ENCODE data around the gene NCKAP5.

The NCKAP5 gene

GRCh38 chr2:133605011-133605765 lies 36.9 kb upstream of the NCKAP5 start:
- no peak for TF ChIP-seq CTCF (IDR thresholded peaks at IDR 0.05; ENCODE audit: control insufficient read depth, insufficient read depth, low read depth, low read length, missing control alignments)
- no peak for DNase-seq (ENCODE audit: low read depth)
- H3K4me3 ChIP-seq (ENCODE audit: control insufficient read depth, low read depth, low read length) = no peak overlapping the region

DNA sequence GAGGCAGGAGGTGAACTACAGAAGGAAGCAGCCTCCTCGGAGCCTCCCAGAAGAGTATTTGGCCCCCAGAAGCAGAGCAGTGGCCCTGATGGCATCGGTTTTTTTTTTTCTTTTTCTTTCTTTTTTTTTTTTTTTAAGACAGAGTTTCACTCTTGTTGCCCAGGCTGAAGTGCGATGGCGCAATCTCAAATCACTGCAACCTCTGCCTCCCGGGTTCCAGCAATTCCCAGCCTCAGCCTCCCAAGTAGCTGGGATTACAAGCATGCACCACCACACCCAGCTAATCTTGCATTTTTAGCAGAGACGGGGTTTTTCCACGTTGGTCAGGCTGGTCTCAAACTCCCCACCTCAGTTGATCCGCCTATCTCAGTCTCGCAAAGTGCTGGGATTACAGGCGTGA lies 34.8 kb upstream of the NCKAP5 start:
- H3K4me3 ChIP-seq (ENCODE audit: control insufficient read depth, low read depth, low read length) = no peak overlapping the region
- no peak for TF ChIP-seq CTCF (IDR thresholded peaks at IDR 0.05; ENCODE audit: control insufficient read depth, insufficient read depth, low read depth, low read length, missing control alignments)
- DNase-seq (ENCODE audit: low read depth) = no peak

- TF ChIP-seq CTCF (IDR thresholded peaks at IDR 0.05; ENCODE audit: control insufficient read depth, insufficient read depth, low read depth, low read length, missing control alignments) = no peak
- DNase-seq (ENCODE audit: low read depth) = no peak
- H3K4me3 ChIP-seq (ENCODE audit: control insufficient read depth, low read depth, low read length) = no peak overlapping the region
These were observed 34.3 kb upstream of the NCKAP5 start for GRCh38 chr2:133602538-133602937.

DNA sequence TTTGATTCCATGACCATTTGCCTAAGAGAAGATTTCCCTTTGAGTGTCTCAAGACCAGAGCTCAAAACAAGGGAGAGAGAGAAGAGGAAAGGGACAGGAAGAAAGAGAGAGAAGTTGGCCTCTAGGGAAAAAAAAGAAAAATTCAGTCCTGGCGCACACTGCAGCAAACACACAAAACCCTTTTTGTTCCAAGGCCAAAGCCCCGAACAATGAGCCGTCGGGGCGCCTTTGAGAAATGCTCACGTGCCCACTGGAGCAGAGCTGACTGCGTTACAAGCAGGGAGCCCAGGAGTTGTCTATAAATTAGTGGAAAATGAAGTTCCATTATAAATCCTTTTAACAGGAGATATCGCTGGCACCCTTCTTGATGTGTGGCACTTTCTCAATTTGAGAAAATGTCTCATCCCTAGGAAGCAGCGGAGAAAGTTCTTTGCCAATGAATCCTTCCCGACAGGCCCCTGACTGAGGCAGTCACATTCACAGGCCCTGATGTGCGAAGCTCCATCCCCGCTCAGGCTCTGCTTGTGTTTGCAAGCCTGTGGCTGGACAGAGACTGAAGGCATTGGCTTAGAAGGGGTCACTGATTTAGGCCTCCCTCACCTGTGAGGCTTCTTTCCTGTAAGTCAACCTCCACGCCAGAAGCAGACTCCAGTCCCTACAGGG lies 32.1 kb upstream of the NCKAP5 start:
- TF ChIP-seq CTCF (IDR thresholded peaks at IDR 0.05; ENCODE audit: control insufficient read depth, insufficient read depth, low read depth, low read length, missing control alignments) = no peak
- no peak overlapping the region for H3K4me3 ChIP-seq (ENCODE audit: control insufficient read depth, low read depth, low read length)
- DNase-seq (ENCODE audit: low read depth) = no peak

DNA sequence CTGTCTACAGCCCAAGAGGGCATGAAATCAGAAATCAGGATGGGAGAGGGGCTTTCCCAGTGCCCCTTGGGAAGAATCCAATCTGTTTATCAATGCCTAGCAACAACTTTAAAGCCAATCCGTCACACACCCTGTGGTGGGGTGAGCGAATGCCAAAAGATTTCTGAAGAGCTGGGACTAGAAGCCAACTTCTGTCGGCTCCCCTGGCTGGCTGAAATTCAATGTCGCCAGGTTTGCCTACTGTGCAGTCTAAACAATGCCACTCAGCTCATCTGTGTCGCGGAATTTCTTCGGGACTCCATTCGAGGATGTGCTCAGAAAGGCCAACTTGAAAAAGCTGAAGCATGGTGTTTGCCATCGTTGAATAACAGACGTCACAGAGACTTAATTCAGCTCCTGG lies 31.5 kb upstream of the NCKAP5 start:
- DNase-seq (ENCODE audit: low read depth) = no peak
- H3K4me3 ChIP-seq (ENCODE audit: control insufficient read depth, low read depth, low read length) = no peak overlapping the region

GRCh38 chr2:133599211-133599803 lies 31.0 kb upstream of the NCKAP5 start:
- TF ChIP-seq CTCF (IDR thresholded peaks at IDR 0.05; ENCODE audit: control insufficient read depth, insufficient read depth, low read depth, low read length, missing control alignments) = no peak

More for the DNA sequence above, 31.5 kb upstream of the NCKAP5 start:
- TF ChIP-seq CTCF (IDR thresholded peaks at IDR 0.05; ENCODE audit: control insufficient read depth, insufficient read depth, low read depth, low read length, missing control alignments) = no peak

More at GRCh38 chr2:133599211-133599803, 31.0 kb upstream of the NCKAP5 start:
- H3K4me3 ChIP-seq (ENCODE audit: control insufficient read depth, low read depth, low read length) = no peak overlapping the region
- DNase-seq (ENCODE audit: low read depth) = no peak
